Keratinocyte (primary cell): ENCODE results near the gene ERRFI1. TPM values are rescaled to one million over a fixed set of nuclear protein-coding genes. Genes with fewer than 3 reads are reported as not detected.

ENCODE experiments used
- DNase-seq: peaks from one replicate; pipeline ENCODE4 v3.0.0-alpha.2; 2011; ENCODE audit warnings: low read depth, missing footprints, low spot score
- FAIRE-seq: peaks from 2 replicates; lab custom pipeline; 2011; peaks lifted over from hg19 to GRCh38; lab: Jason Lieb, UNC
- H2AFZ ChIP-seq: 2 replicates; pipeline ENCODE4 v1.6.0; 2012; ENCODE audit warnings: low read length, control low read depth, inconsistent platforms; ENCODE audit not compliant: control insufficient read depth
- H3K27ac ChIP-seq: 2 replicates; pipeline ENCODE4 v1.5.1; 2011; ENCODE audit warnings: low read length; ENCODE audit not compliant: control insufficient read depth, insufficient read depth
- H3K27me3 ChIP-seq: 3 replicates; pipeline ENCODE4 v1.6.0; 2011; ENCODE audit warnings: low read length; ENCODE audit not compliant: control insufficient read depth, insufficient read depth; ENCODE audit errors: extremely low read depth
- H3K36me3 ChIP-seq, 2 experiments: 2 replicates in 1 of 2; 3 replicates in 1 of 2; pipeline ENCODE4 v1.5.1; 2011; ENCODE audit warnings: low read length in 2 of 2, mild to moderate bottlenecking in 1 of 2; ENCODE audit not compliant: control insufficient read depth in 2 of 2, insufficient read depth in 2 of 2; ENCODE audit errors: extremely low read depth in 1 of 2
- H3K4me1 ChIP-seq: 3 replicates; pipeline ENCODE4 v1.5.1; 2011; ENCODE audit warnings: low read length; ENCODE audit not compliant: control insufficient read depth, insufficient read depth; ENCODE audit errors: extremely low read depth
- H3K4me2 ChIP-seq: 3 replicates; pipeline ENCODE4 v1.6.0; 2011; ENCODE audit warnings: low read depth, low read length; ENCODE audit not compliant: control insufficient read depth, insufficient read depth; ENCODE audit errors: extremely low read depth
- H3K4me3 ChIP-seq, 3 experiments: fragments of 200-600 bp in 1 of 3; sonication (generic) in 1 of 3; 2 replicates in 2 of 3; 3 replicates in 1 of 3; pipeline ENCODE4 v1.5.1; 2011 to 2016; ENCODE audit warnings: low read length in 3 of 3, mild to moderate bottlenecking in 3 of 3, control low read depth in 2 of 3, inconsistent platforms in 1 of 3, low read depth in 1 of 3, mixed read lengths in 1 of 3, mixed run types in 1 of 3, moderate library complexity in 1 of 3; ENCODE audit not compliant: control insufficient read depth in 2 of 3, insufficient read depth in 2 of 3; ENCODE audit errors: extremely low read depth in 1 of 3
- H3K79me2 ChIP-seq: 2 replicates; pipeline ENCODE4 v1.6.0; 2012; ENCODE audit warnings: low read length; ENCODE audit not compliant: control insufficient read depth, insufficient read depth
- H3K9ac ChIP-seq: 3 replicates; pipeline ENCODE4 v1.6.0; 2011; ENCODE audit warnings: low read length; ENCODE audit not compliant: control insufficient read depth, insufficient read depth; ENCODE audit errors: extremely low read depth
- H3K9me1 ChIP-seq: 3 replicates; pipeline ENCODE4 v1.6.0; 2011; ENCODE audit warnings: low read length; ENCODE audit not compliant: control insufficient read depth, insufficient read depth; ENCODE audit errors: extremely low read depth
- H3K9me3 ChIP-seq: 2 replicates; pipeline ENCODE4 v1.5.1; 2012; ENCODE audit warnings: low read depth, low read length; ENCODE audit not compliant: control insufficient read depth
- H4K20me1 ChIP-seq: 3 replicates; pipeline ENCODE4 v1.6.0; 2011; ENCODE audit warnings: low read length; ENCODE audit not compliant: control insufficient read depth, insufficient read depth; ENCODE audit errors: extremely low read depth
- CTCF ChIP-seq, 3 experiments: IDR thresholded peaks in 1 of 3; conservative IDR thresholded peaks in 1 of 3; optimal IDR thresholded peaks in 1 of 3; 2 replicates in 2 of 3; 3 replicates in 1 of 3; pipeline versions ENCODE3 to v1.5.1; 2011; ENCODE audit warnings: low read length in 3 of 3, mild to moderate bottlenecking in 3 of 3, moderate library complexity in 2 of 3, control low read depth in 1 of 3, inconsistent platforms in 1 of 3; ENCODE audit not compliant: insufficient read depth in 2 of 3; ENCODE audit errors: extremely low read depth in 1 of 3
- EZH2 ChIP-seq: IDR thresholded peaks from one replicate; pipeline ENCODE4 v1.6.1; 2012; ENCODE audit warnings: inconsistent platforms, mild to moderate bottlenecking, low read length, moderate library complexity
- dilution Hi-C: fragments of 300-500 bp; cut with MboI; formaldehyde crosslinking; loops from one replicate; pipeline ENCODE4 v1.7.0; 2020; ENCODE audit warnings: low sequenced_read_pairs; ENCODE audit not compliant: extremely low pct_ligation_motif_present
- polyA plus RNA-seq, 5 experiments: library from polyadenylated mRNA; depleted of rRNA in 3 of 5; stranded (reverse) in 3 of 5; stranded (forward) in 1 of 5; unstranded in 1 of 5; fragments of >200 nt; gene quantifications; 1 replicate in 1 of 5; 2 replicates in 3 of 5; 3 replicates in 1 of 5; pipeline versions ENCODE4 v1.2.1 to v1.2.3, GENCODE V29; 2011 to 2012; ENCODE audit warnings: missing spikeins in 2 of 5, low read depth in 1 of 5, low replicate concordance in 1 of 5

The ERRFI1 gene
- polyA plus RNA-seq, 1 donor (not counting 4 experiments of a cell fraction or from before 2014, with no cell fraction given): 130 TPM

- H3K4me1 ChIP-seq: peaks cover 43% of the 10 kb centered on the region
- H3K9me3 ChIP-seq: no peaks in the 10 kb centered on the region
- dilution Hi-C loops: loop anchor here (25.0 kb wide), 1 partner anchor 307 kb away; the partner anchor contains the start of gene SLC45A1
- peak overlapping the region in 2 of 3 experiments; percentile 33 to 50 for H3K4me3 ChIP-seq
- no peaks in the 10 kb centered on the region for H3K79me2 ChIP-seq
- H3K9ac ChIP-seq: peak overlapping the region; percentile 91
- H2AFZ ChIP-seq: peak overlapping the region; percentile 16
- TF ChIP-seq CTCF (optimal IDR thresholded peaks at IDR 0.05 in 1 of 3, IDR thresholded peaks at IDR 0.05 in 1 of 3, conservative IDR thresholded peaks at IDR 0.05 in 1 of 3; ENCODE audit: extremely low read depth in 1 of 3, insufficient read depth in 2 of 3, low read length in 3 of 3) (no peak), EZH2 (no peak)
- H3K27me3 ChIP-seq: no peaks in the 10 kb centered on the region
- peak overlapping the region; percentile 89 for H3K4me2 ChIP-seq
- no peaks in the 10 kb centered on the region for H3K9me1 ChIP-seq
- H4K20me1 ChIP-seq: peaks cover 2% of the 10 kb centered on the region
- H3K36me3 ChIP-seq: peaks cover 2 to 11% of the 10 kb centered on the region in 2 experiments
- H3K27ac ChIP-seq: peak overlapping the region; percentile 100
- DNase-seq (peak; percentile 95), FAIRE-seq (peak; percentile 93)
These were observed 21.1 kb downstream of the ERRFI1 start for GRCh38 chr1:8004803-8005573.

- Histone ChIP-seq H4K20me1 (no peaks in the 10 kb centered on the region), H3K79me2 (no peaks in the 10 kb centered on the region), H3K4me1 (peaks cover 43% of the 10 kb centered on the region), H3K9me3 (no peaks in the 10 kb centered on the region), H3K9me1 (no peaks in the 10 kb centered on the region), H2AFZ (peak overlapping the region; percentile 3), H3K9ac (peak overlapping the region; percentile 91), H3K4me2 (peak overlapping the region; percentile 84), H3K27me3 (no peaks in the 10 kb centered on the region), H3K36me3 (peaks cover 0 to 4% of the 10 kb centered on the region in 2 experiments), H3K27ac (peak overlapping the region; percentile 100), H3K4me3 (peak overlapping the region in 2 of 3 experiments; percentile 40 to 56)
- TF ChIP-seq CTCF (optimal IDR thresholded peaks at IDR 0.05 in 1 of 3, IDR thresholded peaks at IDR 0.05 in 1 of 3, conservative IDR thresholded peaks at IDR 0.05 in 1 of 3; ENCODE audit: extremely low read depth in 1 of 3, insufficient read depth in 2 of 3, low read length in 3 of 3): no peak
- no peak for TF ChIP-seq EZH2
- dilution Hi-C loops: loop anchor here (25.0 kb wide), 1 partner anchor 308 kb away; the partner anchor contains the start of gene SLC45A1
- DNase-seq: no peak
- no peak for FAIRE-seq
These were observed 21.9 kb downstream of the ERRFI1 start for GRCh38 chr1:8004113-8004802.
